SKM-1 (cell line): ENCODE data around the gene MS4A6A.
"Not testable (repeated sequence)": the region's sequence is repeated elsewhere in the genome, so short reads cannot be mapped to it uniquely, and the experiment has no call there.

Experiments
- DNase-seq: peaks from one replicate; lab custom pipeline; 2025; ENCODE audit not compliant: unreplicated experiment; lab: John Stamatoyannopoulos, UW

The MS4A6A gene

GRCh38 chr11:60184824-60185511, 2.1 kb upstream of the MS4A6A start:
- DNase-seq, result peak; percentile 26

GRCh38 chr11:60183591-60184205, 815 bp upstream of the MS4A6A start:
- DNase-seq, result peak; percentile 25

- DNase-seq, result no peak
Measured at GRCh38 chr11:60175860-60176275, 7.0 kb downstream of the MS4A6A start.

- DNase-seq, result no peak
Measured at GRCh38 chr11:60172011-60172410, 10.9 kb downstream of the MS4A6A start.

- DNase-seq, result no peak
Measured at GRCh38 chr11:60170566-60170965, 12.3 kb downstream of the MS4A6A start.

GRCh38 chr11:60169264-60169915, 13.5 kb downstream of the MS4A6A start:
- peak; percentile 23 for DNase-seq

- no peak for DNase-seq
Measured at GRCh38 chr11:60168306-60168705, 14.6 kb downstream of the MS4A6A start.

- no peak for DNase-seq
Measured at GRCh38 chr11:60165951-60166350, 16.9 kb downstream of the MS4A6A start.

- DNase-seq, result no peak
Measured at GRCh38 chr11:60165538-60165937, 17.3 kb downstream of the MS4A6A start.

GRCh38 chr11:60164550-60165075, 18.3 kb downstream of the MS4A6A start:
- DNase-seq, result no peak

- no peak for DNase-seq
Measured at GRCh38 chr11:60161766-60162165, 21.1 kb downstream of the MS4A6A start.

GRCh38 chr11:60161107-60161506, 21.8 kb downstream of the MS4A6A start:
- no peak for DNase-seq

GRCh38 chr11:60159868-60160267, 23.0 kb downstream of the MS4A6A start:
- no peak for DNase-seq

- DNase-seq, result no peak
Measured at GRCh38 chr11:60159284-60159683, 23.6 kb downstream of the MS4A6A start.

GRCh38 chr11:60158636-60159035, 24.2 kb downstream of the MS4A6A start:
- no peak for DNase-seq

GRCh38 chr11:60155931-60156330, 27.0 kb downstream of the MS4A6A start:
- no peak for DNase-seq

GRCh38 chr11:60152727-60153126, 30.2 kb downstream of the MS4A6A start:
- DNase-seq, result not testable (repeated sequence)

- DNase-seq, result no peak
Measured at GRCh38 chr11:60150279-60150678, 32.6 kb downstream of the MS4A6A start.

- no peak for DNase-seq
Measured at GRCh38 chr11:60145677-60146076, 37.2 kb downstream of the MS4A6A start.

- DNase-seq, result no peak
Measured at GRCh38 chr11:60143768-60144167, 39.1 kb downstream of the MS4A6A start.

GRCh38 chr11:60133917-60134316, 49.0 kb downstream of the MS4A6A start:
- no peak for DNase-seq

- DNase-seq, result no peak
Measured at GRCh38 chr11:60131912-60132311, 51.0 kb downstream of the MS4A6A start.
